Endothelial cell of umbilical vein (primary cell): Measurements from ENCODE around the gene CLDN12. TPM values are rescaled to one million over a fixed set of nuclear protein-coding genes. Genes with fewer than 3 reads are reported as not detected.
"Not testable (repeated sequence)": the region's sequence is repeated elsewhere in the genome, so short reads cannot be mapped to it uniquely, and the experiment has no call there.

ENCODE experiments used
- BruUV-seq: library from RNA; stranded (reverse); fragments of 400-500 nt; replicated peaks from 2 replicates; lab custom pipeline; 2021; lab: Mats Ljungman, UMichigan
- CTCF ChIA-PET: fragments of 300-600, 350-600 bp; sonication (Branson Sonifier 250); formaldehyde crosslinking; loops from one replicate; lab custom pipeline; 2021; ENCODE audit warnings: antibody characterized with exemption, inconsistent platforms; lab: Charles Lee
- POLR2A ChIA-PET: fragments of 300-600, 350-600 bp; sonication (Branson Sonifier 250); formaldehyde crosslinking; loops from one replicate; lab custom pipeline; 2021; ENCODE audit warnings: antibody characterized with exemption, inconsistent platforms; lab: Charles Lee
- DNase-seq: peaks from one replicate; pipeline ENCODE4 v3.0.0-alpha.2; 2011; ENCODE audit warnings: low read depth, low spot score
- FAIRE-seq: peaks from 2 replicates; lab custom pipeline; 2011; peaks lifted over from hg19 to GRCh38; lab: Jason Lieb, UNC
- H2AFZ ChIP-seq: 2 replicates; pipeline ENCODE4 v1.6.0; 2012; ENCODE audit warnings: low read depth, low read length, control low read depth, inconsistent platforms
- H3K27ac ChIP-seq: 2 replicates; pipeline ENCODE4 v1.5.1; 2011; ENCODE audit warnings: low read depth, mild to moderate bottlenecking, control low read depth, low read length, moderate library complexity; ENCODE audit not compliant: insufficient read depth
- H3K27me3 ChIP-seq, 2 experiments: 2 replicates each; pipeline versions ENCODE4 v1.6.0 to v1.6.1; 2011; ENCODE audit warnings: low read length in 2 of 2, mixed read lengths in 1 of 2; ENCODE audit not compliant: control insufficient read depth in 2 of 2, insufficient read depth in 2 of 2
- H3K36me3 ChIP-seq, 2 experiments: 2 replicates in 1 of 2; 3 replicates in 1 of 2; pipeline ENCODE4 v1.5.1; 2011; ENCODE audit warnings: low read length in 2 of 2, mild to moderate bottlenecking in 1 of 2, moderate library complexity in 1 of 2; ENCODE audit not compliant: control insufficient read depth in 2 of 2, insufficient read depth in 2 of 2; ENCODE audit errors: extremely low read depth in 1 of 2
- H3K4me1 ChIP-seq: 3 replicates; pipeline ENCODE4 v1.5.1; 2011; ENCODE audit warnings: mild to moderate bottlenecking, low read length; ENCODE audit not compliant: control insufficient read depth, insufficient read depth; ENCODE audit errors: extremely low read depth
- H3K4me2 ChIP-seq: 2 replicates; pipeline ENCODE4 v1.6.1; 2011; ENCODE audit warnings: low read length, control low read depth, mixed read lengths; ENCODE audit not compliant: insufficient read depth
- H3K4me3 ChIP-seq, 3 experiments: fragments of 200-600 bp in 1 of 3; sonication (generic), shearing (Covaris generic) in 1 of 3; replicated peaks in 1 of 3; 2 replicates each; pipeline ENCODE4 v1.5.1; 2011 to 2016; ENCODE audit warnings: control low read depth in 3 of 3, low read length in 3 of 3, mild to moderate bottlenecking in 2 of 3, inconsistent platforms in 1 of 3, low read depth in 1 of 3, moderate library complexity in 1 of 3; ENCODE audit not compliant: insufficient read depth in 1 of 3
- H3K79me2 ChIP-seq: 2 replicates; pipeline ENCODE4 v1.6.0; 2012; ENCODE audit warnings: low read length, inconsistent platforms; ENCODE audit not compliant: control insufficient read depth, insufficient read depth
- H3K9ac ChIP-seq: replicated peaks from 2 replicates; pipeline ENCODE3; 2011; ENCODE audit warnings: low read length, control low read depth; ENCODE audit not compliant: insufficient read depth; ENCODE audit errors: extremely low read depth
- H3K9me1 ChIP-seq: replicated peaks from 3 replicates; pipeline ENCODE4 v1.6.0; 2011; ENCODE audit warnings: mild to moderate bottlenecking, low read length; ENCODE audit not compliant: control insufficient read depth, insufficient read depth; ENCODE audit errors: extremely low read depth
- H3K9me3 ChIP-seq: replicated peaks from 2 replicates; pipeline ENCODE4 v1.5.1; 2012; ENCODE audit warnings: low read length, inconsistent platforms; ENCODE audit not compliant: control insufficient read depth, insufficient read depth
- H4K20me1 ChIP-seq: replicated peaks from 2 replicates; pipeline ENCODE3; 2011; ENCODE audit warnings: mild to moderate bottlenecking, low read length; ENCODE audit not compliant: control insufficient read depth, insufficient read depth; ENCODE audit errors: extremely low read depth
- dilution Hi-C: fragments of 300-500 bp; cut with MboI; formaldehyde crosslinking; loops from one replicate; pipeline ENCODE4 v1.15.0; 2019; ENCODE audit warnings: low sequenced_read_pairs; ENCODE audit not compliant: extremely low pct_ligation_motif_present
- intact Hi-C: fragments of 100-400 bp; cut with micrococcal nuclease; formaldehyde crosslinking; loops from one replicate; pipeline ENCODE4 v1.10.0; 2022
- polyA plus RNA-seq, 4 experiments: library from polyadenylated mRNA; depleted of rRNA in 3 of 4; stranded (reverse) in 3 of 4; unstranded in 1 of 4; fragments of >200 nt; gene quantifications; 2 replicates each; pipeline versions ENCODE4 v1.2.1 to v1.2.3, GENCODE V29; 2011 to 2012; ENCODE audit warnings: missing spikeins in 1 of 4
- total RNA-seq: library from RNA; stranded (reverse); gene quantifications from 2 replicates; pipeline ENCODE4 v1.2.3, GENCODE V29; 2021

Gene CLDN12
- total and polyA plus RNA-seq, 2 donors (not counting 3 experiments of a cell fraction or from before 2014, with no cell fraction given): 6.1 to 22.7 TPM

DNA sequence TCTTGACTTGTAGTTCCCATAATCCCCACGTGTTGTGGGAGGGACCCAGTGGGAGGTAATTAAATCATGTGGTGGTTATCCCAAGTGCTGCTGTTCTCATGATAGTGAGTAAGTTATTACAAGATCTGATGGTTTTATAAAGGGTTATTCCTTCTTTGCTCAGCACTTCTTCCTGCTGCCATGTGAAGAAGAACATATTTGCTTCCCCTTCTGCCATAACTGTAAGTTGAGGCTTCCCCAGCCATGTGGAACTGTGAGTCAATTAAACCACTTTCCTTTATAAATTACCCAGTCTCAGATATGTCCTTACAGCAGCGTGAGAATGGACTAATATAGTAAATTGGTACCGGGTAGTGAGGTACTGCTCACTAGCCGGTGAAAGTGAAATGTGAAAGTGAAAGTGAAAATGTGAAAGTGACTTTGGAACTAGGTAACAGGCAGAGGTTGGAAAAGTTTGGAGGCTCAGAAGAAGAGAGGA lies 59.9 kb downstream of the CLDN12 start:
- dilution Hi-C loops, H3K4me1 ChIP-seq, DNase-seq, H4K20me1 ChIP-seq, BruUV-seq, H3K27me3 ChIP-seq, H3K27ac ChIP-seq, H3K9me1 ChIP-seq, H3K9me3 ChIP-seq, H3K36me3 ChIP-seq, intact Hi-C loops, POLR2A ChIA-PET, H3K79me2 ChIP-seq: not testable (repeated sequence)
- Histone ChIP-seq H3K4me3 (peak overlapping the region in 1 of 3 experiments; percentile 11), H2AFZ (peak overlapping the region; percentile 48), H3K4me2 (peak overlapping the region; percentile 24), H3K9ac (peak overlapping the region; percentile 1)
- CTCF ChIA-PET: interaction anchor here (1.5 kb wide), 1 partner anchor 8 kb away, joined by 4 read pairs; no protein-coding TSS in a partner anchor
- FAIRE-seq: peak; percentile 12

Other genes with a start within 250 kb of the CLDN12 start
- gene STEAP1, start 249.0 kb upstream of the CLDN12 start, total RNA-seq: 39.1 and 42.7 TPM in 2 replicates
- gene STEAP1, start 249.0 kb upstream of the CLDN12 start, polyA plus RNA-seq: 23.6 and 35.0 TPM in 2 replicates
- 4.2 and 4.6 TPM in 2 replicates for gene STEAP2, start 191.7 kb upstream of the CLDN12 start, total RNA-seq
- gene STEAP2, start 191.7 kb upstream of the CLDN12 start, polyA plus RNA-seq: 3.0 and 4.2 TPM in 2 replicates
- 2.9 and 4.4 TPM in 2 replicates for gene CFAP69, start 158.3 kb upstream of the CLDN12 start, total RNA-seq
- gene CFAP69, start 158.3 kb upstream of the CLDN12 start, polyA plus RNA-seq: 0.51 and 0.81 TPM in 2 replicates
- gene FAM237B, start 82.2 kb upstream of the CLDN12 start, total RNA-seq: not detected in 2 replicates
- not detected in 2 replicates for gene FAM237B, start 82.2 kb upstream of the CLDN12 start, polyA plus RNA-seq
- gene GTPBP10, start 56.7 kb upstream of the CLDN12 start, total RNA-seq: 14.6 and 16.7 TPM in 2 replicates
- gene GTPBP10, start 56.7 kb upstream of the CLDN12 start, polyA plus RNA-seq: 2.3 and 3.5 TPM in 2 replicates
- not detected in 2 replicates for gene PTTG1IP2, start 66.2 kb downstream of the CLDN12 start, total RNA-seq
- not detected in 2 replicates for gene PTTG1IP2, start 66.2 kb downstream of the CLDN12 start, polyA plus RNA-seq
- gene CDK14, start 192.9 kb downstream of the CLDN12 start, total RNA-seq: 34.2 and 41.5 TPM in 2 replicates
- 5.2 and 5.5 TPM in 2 replicates for gene CDK14, start 192.9 kb downstream of the CLDN12 start, polyA plus RNA-seq